ENCODE data around the gene RASGRP1.

GRCh38 chr15:38516626-38517025, 48.0 kb downstream of the RASGRP1 start:
- TF ChIP-seq CTCF (IDR thresholded peaks at IDR 0.05) (no peak), ZFX (IDR thresholded peaks at IDR 0.05; ENCODE audit: borderline replicate concordance) (no peak)

Data from 22Rv1 (cell line).